HG03520 (cell line): ENCODE data around the gene KIF26B.

Experiments used
- ATAC-seq: cut with Tn5 transposase; IDR thresholded peaks from one replicate; pipeline ENCODE4 v1.9.1; 2021; ENCODE audit warnings: mild to moderate bottlenecking, moderate library complexity; ENCODE audit not compliant: unreplicated experiment

The KIF26B gene

DNA sequence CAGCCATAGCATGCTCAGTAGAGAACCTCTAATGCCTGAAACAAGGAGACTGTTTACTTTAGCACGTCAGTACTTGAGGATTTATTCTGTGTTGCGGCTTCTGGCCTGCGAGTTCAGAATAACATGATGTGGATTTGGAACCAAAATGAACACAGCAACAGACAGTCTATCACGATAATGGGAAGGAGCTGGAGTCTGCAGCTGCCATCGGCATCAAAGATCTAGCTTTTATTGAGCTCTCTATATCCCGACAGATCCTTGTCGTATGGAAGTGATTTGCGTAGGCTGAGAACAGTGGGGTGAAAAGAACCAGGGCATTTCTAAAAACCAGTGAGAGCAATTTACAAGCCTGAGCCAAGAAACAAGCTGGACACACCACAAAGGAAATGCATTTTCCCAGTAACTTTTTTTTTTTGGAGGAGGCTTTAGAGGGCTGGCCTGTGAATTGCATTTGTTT, 294.2 kb downstream of the KIF26B start:
- ATAC-seq = no peak

- ATAC-seq = no peak
These were observed 298.8 kb downstream of the KIF26B start for GRCh38 chr1:245453541-245453940.

- no peak for ATAC-seq
These were observed 299.3 kb downstream of the KIF26B start for GRCh38 chr1:245454051-245454450.

DNA sequence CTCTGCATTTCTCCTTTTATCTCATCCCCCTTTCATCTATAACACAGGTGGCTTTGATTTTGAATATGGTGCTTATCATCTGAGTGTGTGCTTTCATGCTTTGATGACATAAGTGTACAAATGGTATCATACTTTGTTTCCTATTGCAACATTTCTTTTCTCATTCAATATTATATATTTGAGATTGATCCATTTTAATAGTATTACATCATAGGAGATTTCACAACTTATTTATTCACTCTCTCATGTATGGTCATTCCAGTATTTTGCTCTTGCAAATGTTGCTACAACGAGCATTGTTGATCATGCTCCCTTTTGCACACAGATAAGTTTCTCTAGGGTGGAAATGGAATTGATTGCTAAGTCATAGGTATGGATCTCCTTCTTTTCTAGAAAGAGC, 302.8 kb downstream of the KIF26B start:
- ATAC-seq = no peak

DNA sequence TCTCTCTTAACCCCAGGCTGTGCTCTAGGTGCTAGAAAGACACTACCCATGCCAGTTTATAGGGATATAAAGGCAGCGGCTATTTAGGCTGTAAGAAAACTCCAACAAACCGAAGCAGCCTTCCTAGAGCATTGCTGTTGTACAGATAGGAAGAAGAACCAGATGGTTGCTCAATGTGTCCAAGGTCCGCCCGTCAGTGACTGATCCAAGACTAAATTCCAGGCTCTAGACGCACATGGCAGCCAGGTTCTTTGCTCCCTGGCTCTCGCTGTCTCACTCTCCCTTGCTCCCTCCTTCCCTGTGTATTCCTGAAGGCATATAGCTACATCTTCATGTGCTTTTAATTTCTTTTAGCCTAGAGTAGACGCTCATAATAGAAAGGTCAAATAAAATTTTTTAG, 303.4 kb downstream of the KIF26B start:
- ATAC-seq = no peak

DNA sequence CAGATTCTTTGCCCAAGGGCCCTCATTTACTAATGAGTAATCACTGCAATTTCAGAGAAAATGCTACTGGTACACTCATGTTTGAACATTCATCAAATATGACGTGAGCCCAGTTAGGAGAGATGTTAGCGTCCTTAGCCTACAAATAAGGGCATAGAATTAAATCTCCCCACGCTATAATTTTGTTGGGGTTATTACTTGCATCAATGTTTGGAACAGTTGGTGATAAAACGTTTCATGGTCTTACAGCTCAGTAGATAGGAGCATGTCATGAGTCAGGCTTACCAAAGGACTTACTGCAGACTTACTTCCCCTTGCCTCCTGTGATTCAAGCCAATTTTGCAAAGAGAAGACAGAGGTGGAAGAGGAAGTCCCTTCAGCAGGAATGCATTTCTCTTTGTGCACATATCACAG, 304.0 kb downstream of the KIF26B start:
- ATAC-seq = no peak

GRCh38 chr1:245459621-245460020, 304.8 kb downstream of the KIF26B start:
- no peak for ATAC-seq

GRCh38 chr1:245461681-245462080, 306.9 kb downstream of the KIF26B start:
- no peak for ATAC-seq

DNA sequence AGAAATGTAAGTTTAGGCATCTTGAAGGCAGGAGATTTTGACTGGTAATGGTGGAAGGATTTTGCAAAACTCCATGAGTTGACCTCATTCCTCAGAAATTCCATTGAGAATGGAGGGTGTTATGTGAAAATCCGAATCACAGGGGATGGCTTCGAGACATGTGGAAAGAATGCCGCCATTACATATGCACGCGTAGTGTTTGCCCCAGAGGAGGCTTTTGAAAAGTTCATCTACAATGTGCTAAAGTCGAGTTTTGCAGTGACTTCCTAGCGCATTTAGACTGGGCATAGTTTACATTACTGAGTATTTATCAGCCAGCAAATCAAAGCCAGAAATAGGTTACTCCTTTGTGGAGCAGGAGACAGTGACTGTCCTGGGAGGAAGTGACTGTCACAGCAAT, 307.4 kb downstream of the KIF26B start:
- no peak for ATAC-seq

- ATAC-seq = no peak
These were observed 308.8 kb downstream of the KIF26B start for GRCh38 chr1:245463392-245464165.

DNA sequence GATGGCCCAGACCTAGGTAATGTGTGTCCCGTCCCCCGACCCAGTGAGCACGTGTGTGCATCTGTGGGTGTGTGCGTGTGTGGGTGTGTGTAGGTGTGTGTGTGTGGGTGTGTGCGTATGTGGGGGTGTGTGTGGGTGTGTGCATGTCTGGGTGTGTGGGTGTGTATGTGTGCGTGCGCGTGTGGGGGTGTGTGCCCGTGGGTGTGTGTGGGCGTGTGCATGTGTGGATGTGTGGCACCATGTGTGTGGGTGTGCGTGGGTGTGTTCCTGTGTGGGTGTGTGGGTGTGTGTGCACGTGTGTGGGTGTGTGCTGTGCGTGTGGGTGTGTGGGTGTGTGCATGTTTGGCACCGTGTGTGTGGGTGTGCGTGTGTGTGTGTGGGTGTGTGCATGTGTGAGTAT, 309.5 kb downstream of the KIF26B start:
- ATAC-seq = no peak

GRCh38 chr1:245465666-245466065, 310.9 kb downstream of the KIF26B start:
- no peak for ATAC-seq

DNA sequence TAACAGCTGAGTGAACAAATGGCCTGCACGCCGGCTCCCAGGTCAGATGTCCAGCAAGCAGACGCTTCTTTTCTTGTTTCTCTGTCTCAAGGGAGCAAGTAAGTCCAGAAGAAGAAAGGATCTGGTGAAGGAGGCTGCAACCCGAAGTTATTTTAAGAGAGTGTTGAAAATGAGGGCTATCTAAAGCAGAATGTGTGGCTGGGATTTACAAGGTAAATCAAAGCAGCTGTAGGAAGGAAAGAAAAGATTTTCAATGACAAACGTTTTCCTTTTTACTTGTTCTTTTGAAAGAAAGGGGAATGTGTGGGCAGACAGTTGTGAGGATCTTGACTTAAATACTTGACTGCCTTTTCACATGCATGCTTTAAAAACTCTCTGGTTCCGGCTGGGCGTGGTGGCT, 311.5 kb downstream of the KIF26B start:
- no peak for ATAC-seq

DNA sequence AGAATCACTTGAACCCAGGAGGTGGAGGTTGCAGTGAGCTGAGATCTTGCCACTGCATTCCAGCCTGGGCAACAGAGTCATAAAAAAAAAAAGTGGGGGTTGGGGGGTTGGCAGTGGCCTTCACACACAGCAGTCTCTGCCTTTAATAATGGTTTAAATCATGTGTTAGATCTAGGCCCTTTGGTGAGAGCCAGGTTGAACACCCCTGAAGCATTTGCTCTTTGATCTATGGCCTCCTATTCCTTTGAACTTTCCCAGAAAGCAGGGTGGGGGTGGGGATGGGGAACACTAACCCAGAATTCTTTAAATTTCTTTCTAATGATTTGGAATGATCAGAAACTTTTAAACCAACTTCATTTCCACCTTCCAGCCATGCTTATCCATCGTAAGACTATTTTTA, 313.0 kb downstream of the KIF26B start:
- no peak for ATAC-seq

DNA sequence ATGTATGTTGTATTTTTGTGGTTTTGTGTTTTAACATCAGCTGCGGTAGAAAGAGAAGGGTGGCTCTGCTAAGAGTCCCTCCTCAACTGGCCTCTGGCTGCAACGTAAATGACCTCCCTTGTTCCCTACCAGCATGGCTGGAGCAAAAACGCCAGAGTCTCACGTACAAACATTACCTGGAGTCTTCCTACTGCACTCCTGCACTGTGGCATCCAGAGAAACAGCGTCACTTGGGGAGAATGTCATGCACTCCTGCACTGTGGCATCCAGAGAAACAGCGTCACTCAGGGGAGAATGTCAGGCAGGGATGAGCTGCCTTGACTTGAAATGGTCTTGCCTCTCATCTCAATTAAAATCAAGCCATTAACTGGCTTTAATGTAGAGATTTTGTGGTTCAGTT, 314.2 kb downstream of the KIF26B start:
- no peak for ATAC-seq

GRCh38 chr1:245469734-245470133, 314.9 kb downstream of the KIF26B start:
- no peak for ATAC-seq

GRCh38 chr1:245475126-245475525, 320.3 kb downstream of the KIF26B start:
- no peak for ATAC-seq

- ATAC-seq = no peak
These were observed 321.3 kb downstream of the KIF26B start for GRCh38 chr1:245475961-245476516.

GRCh38 chr1:245477941-245478340, 323.2 kb downstream of the KIF26B start:
- ATAC-seq = no peak

DNA sequence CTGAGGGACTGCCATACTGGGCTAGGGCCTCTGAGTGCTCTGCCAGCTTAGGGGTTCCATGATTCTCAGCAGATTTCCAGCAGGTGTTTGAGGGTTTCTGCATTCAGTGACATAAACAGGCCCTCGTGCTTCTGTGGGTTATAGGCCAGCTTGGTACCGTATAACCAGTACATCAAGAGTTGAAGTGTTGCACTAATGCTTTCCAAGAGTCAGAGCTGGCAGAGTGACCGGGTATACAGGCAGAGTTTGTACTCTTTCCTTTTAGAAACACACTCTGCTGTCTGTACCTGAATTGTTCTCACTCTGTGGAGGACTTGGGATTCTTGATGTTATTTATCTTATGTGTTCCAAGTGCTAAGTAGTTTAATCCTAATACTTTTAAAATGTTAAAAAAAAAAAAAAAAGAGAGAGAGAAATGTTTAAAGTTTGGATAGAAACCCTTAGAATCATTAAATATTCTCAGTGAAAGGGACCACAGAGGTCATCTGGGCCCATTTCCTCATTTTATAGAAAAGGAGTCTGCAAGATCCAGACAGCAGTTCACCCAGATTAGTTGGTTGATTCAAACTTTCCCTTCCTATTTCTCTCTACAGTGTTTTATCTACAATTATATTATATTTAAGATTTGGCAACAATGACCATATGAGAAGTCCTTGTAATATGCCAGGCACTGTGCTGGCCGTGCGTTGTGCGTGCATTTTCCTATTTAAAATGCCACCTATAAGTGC, 325.8 kb downstream of the KIF26B start:
- no peak for ATAC-seq

DNA sequence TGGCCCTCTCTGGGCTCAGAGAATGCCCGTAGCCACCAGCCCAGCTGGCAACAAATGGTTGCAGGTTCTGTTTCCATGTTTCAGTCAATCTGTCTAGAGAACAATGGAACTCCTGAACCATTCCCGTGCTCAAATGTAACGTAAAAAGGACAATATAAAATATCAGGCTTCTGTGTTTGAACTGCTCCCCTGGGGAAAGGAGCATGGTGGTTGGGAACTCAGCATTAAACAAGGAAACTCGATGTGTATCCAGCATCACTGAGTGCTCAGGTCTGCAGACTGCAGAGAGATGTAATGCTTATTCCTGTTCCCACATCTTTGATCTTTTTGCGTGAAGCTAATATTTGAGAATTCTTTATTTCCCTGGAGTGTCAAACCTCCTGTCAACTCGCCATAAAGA, 326.5 kb downstream of the KIF26B start:
- no peak for ATAC-seq

GRCh38 chr1:245483247-245483646, 328.5 kb downstream of the KIF26B start:
- ATAC-seq = no peak
